Right lobe of liver (tissue), 4 donors: ENCODE results near the gene TMCO2.

ENCODE experiments used
- POLR2A ChIP-seq: fragments of 450-650 bp; IDR thresholded peaks from one replicate; pipeline ENCODE4 v1.6.1; 2017; ENCODE audit warnings: antibody characterized with exemption, mild to moderate bottlenecking
- TF ChIP-seq, protein P1 (sequence below), 4 donors: fragments of 200-600 bp in 3 of 4; fragments of 450-650 bp in 1 of 4; IDR thresholded peaks; one replicate each; pipeline versions ENCODE4 v1.5.1 to v1.8.0; 2016 to 2022; ENCODE audit warnings: antibody characterized with exemption in 4 of 4, mild to moderate bottlenecking in 2 of 4
- donor health status: DM: no; HTN: no; CAD: no.
- donor health status: DM: no; HTN: no; CAD: no.
- donor health status: DM: no; HTN: yes; CAD: no.

GRCh38 chr1:40239626-40240025 is 8.1 kb upstream of the TMCO2 start:
- TF ChIP-seq, protein P1, sequence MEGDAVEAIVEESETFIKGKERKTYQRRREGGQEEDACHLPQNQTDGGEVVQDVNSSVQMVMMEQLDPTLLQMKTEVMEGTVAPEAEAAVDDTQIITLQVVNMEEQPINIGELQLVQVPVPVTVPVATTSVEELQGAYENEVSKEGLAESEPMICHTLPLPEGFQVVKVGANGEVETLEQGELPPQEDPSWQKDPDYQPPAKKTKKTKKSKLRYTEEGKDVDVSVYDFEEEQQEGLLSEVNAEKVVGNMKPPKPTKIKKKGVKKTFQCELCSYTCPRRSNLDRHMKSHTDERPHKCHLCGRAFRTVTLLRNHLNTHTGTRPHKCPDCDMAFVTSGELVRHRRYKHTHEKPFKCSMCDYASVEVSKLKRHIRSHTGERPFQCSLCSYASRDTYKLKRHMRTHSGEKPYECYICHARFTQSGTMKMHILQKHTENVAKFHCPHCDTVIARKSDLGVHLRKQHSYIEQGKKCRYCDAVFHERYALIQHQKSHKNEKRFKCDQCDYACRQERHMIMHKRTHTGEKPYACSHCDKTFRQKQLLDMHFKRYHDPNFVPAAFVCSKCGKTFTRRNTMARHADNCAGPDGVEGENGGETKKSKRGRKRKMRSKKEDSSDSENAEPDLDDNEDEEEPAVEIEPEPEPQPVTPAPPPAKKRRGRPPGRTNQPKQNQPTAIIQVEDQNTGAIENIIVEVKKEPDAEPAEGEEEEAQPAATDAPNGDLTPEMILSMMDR (IDR thresholded peaks at IDR 0.05) = no peak
- no peak for TF ChIP-seq POLR2A
